Measurements from ENCODE around the gene WDR5. TPM values are rescaled to one million over a fixed set of nuclear protein-coding genes. Genes with fewer than 3 reads are reported as not detected.

WDR5 gene
- total RNA-seq, 2 donors from 2014 or later = 53.8 to 57.2 TPM

GRCh38 chr9:134181648-134182034 is 45.8 kb downstream of the WDR5 start:
- Histone ChIP-seq H3K36me3 (ENCODE audit: control insufficient read depth, insufficient read depth, low read length) (no peaks in the 10 kb centered on the region), H3K27ac (ENCODE audit: low read depth, low read length) (no peak overlapping the region), H3K9ac (ENCODE audit: extremely low read depth, low read length, poor library complexity, severe bottlenecking) (no peak overlapping the region), H3K4me1 (ENCODE audit: control insufficient read depth, insufficient read depth, low read length) (no peaks in the 10 kb centered on the region), H3K9me3 (ENCODE audit: control insufficient read depth, low read length) (no peaks in the 10 kb centered on the region), H3K4me3 (ENCODE audit: low read length) (no peak overlapping the region), H3K27me3 (ENCODE audit: control insufficient read depth, insufficient read depth, low read length, poor library complexity, severe bottlenecking) (no peaks in the 10 kb centered on the region)
- no peaks in the 10 kb centered on the region for H3K27me3 Mint-ChIP-seq (ENCODE audit: insufficient read depth)
- no peak overlapping the region for H3K4me3 Mint-ChIP-seq
- TF ChIP-seq CTCF (conservative IDR thresholded peaks at IDR 0.05) = no peak
- H3K36me3 Mint-ChIP-seq (ENCODE audit: low read depth) = no peaks in the 10 kb centered on the region
- WGBS, 2 experiments (ENCODE audit: insufficient coverage in 1 of 2, insufficient read length in 1 of 2) = 84 to 90% methylated on average over 7 to 8 of the region's 8 CpGs
- peaks cover 5% of the 10 kb centered on the region for H3K9me3 Mint-ChIP-seq
- no peak overlapping the region for H3K27ac Mint-ChIP-seq
- peak; percentile 41 for DNase-seq
- H3K4me1 Mint-ChIP-seq = no peaks in the 10 kb centered on the region

GRCh38 chr9:134182554-134183085 is 46.7 kb downstream of the WDR5 start:
- H3K9ac ChIP-seq (ENCODE audit: extremely low read depth, low read length, poor library complexity, severe bottlenecking) = no peak overlapping the region
- H3K4me3 Mint-ChIP-seq = no peak overlapping the region
- no peaks in the 10 kb centered on the region for H3K4me1 Mint-ChIP-seq
- H3K36me3 ChIP-seq (ENCODE audit: control insufficient read depth, insufficient read depth, low read length) = no peaks in the 10 kb centered on the region
- no peaks in the 10 kb centered on the region for H3K27me3 ChIP-seq (ENCODE audit: control insufficient read depth, insufficient read depth, low read length, poor library complexity, severe bottlenecking)
- no peak overlapping the region for H3K27ac ChIP-seq (ENCODE audit: low read depth, low read length)
- H3K9me3 ChIP-seq (ENCODE audit: control insufficient read depth, low read length) = no peaks in the 10 kb centered on the region
- no peaks in the 10 kb centered on the region for H3K27me3 Mint-ChIP-seq (ENCODE audit: insufficient read depth)
- peak; percentile 50 for DNase-seq
- no peaks in the 10 kb centered on the region for H3K36me3 Mint-ChIP-seq (ENCODE audit: low read depth)
- WGBS, 2 experiments (ENCODE audit: insufficient coverage in 1 of 2, insufficient read length in 1 of 2) = 83 to 100% methylated on average over 1 to 4 of the region's 4 CpGs
- no peaks in the 10 kb centered on the region for H3K4me1 ChIP-seq (ENCODE audit: control insufficient read depth, insufficient read depth, low read length)
- peaks cover 5% of the 10 kb centered on the region for H3K9me3 Mint-ChIP-seq
- no peak for TF ChIP-seq CTCF (conservative IDR thresholded peaks at IDR 0.05)
- no peak overlapping the region for H3K4me3 ChIP-seq (ENCODE audit: low read length)
- H3K27ac Mint-ChIP-seq = no peak overlapping the region

- WGBS, 2 experiments (ENCODE audit: insufficient coverage in 1 of 2, insufficient read length in 1 of 2) = 73 to 85% methylated on average over 4 to 8 of the region's 8 CpGs
- H3K27ac ChIP-seq (ENCODE audit: low read depth, low read length) = no peak overlapping the region
- Mint-ChIP-seq H3K4me1 (no peaks in the 10 kb centered on the region), H3K36me3 (ENCODE audit: low read depth) (no peaks in the 10 kb centered on the region), H3K27me3 (ENCODE audit: insufficient read depth) (no peaks in the 10 kb centered on the region), H3K27ac (peak overlapping the region; percentile 30), H3K4me3 (no peak overlapping the region), H3K9me3 (peaks cover 5% of the 10 kb centered on the region)
- no peaks in the 10 kb centered on the region for H3K9me3 ChIP-seq (ENCODE audit: control insufficient read depth, low read length)
- DNase-seq = peak; percentile 49
- no peaks in the 10 kb centered on the region for H3K36me3 ChIP-seq (ENCODE audit: control insufficient read depth, insufficient read depth, low read length)
- TF ChIP-seq CTCF (conservative IDR thresholded peaks at IDR 0.05) = no peak
- H3K9ac ChIP-seq (ENCODE audit: extremely low read depth, low read length, poor library complexity, severe bottlenecking) = no peak overlapping the region
- no peaks in the 10 kb centered on the region for H3K4me1 ChIP-seq (ENCODE audit: control insufficient read depth, insufficient read depth, low read length)
- H3K27me3 ChIP-seq (ENCODE audit: control insufficient read depth, insufficient read depth, low read length, poor library complexity, severe bottlenecking) = no peaks in the 10 kb centered on the region
- no peak overlapping the region for H3K4me3 ChIP-seq (ENCODE audit: low read length)
Measured at GRCh38 chr9:134185536-134186011, 49.7 kb downstream of the WDR5 start.
